Neural cell (in vitro differentiated cells): ENCODE measurements around the gene RASL12.

Experiments used
- EP300 ChIP-seq: fragments of 450-650 bp; conservative IDR thresholded peaks from 2 replicates; pipeline ENCODE4 v1.6.1; 2014; ENCODE audit warnings: antibody characterized with exemption, mild to moderate bottlenecking, moderate library complexity; ENCODE audit not compliant: poor library complexity, severe bottlenecking
- EZH2 ChIP-seq: fragments of 200-600, 300-800 bp; shearing (Covaris generic), sonication (generic); IDR thresholded peaks from 2 replicates; pipeline ENCODE4 v1.6.1; 2014; ENCODE audit warnings: antibody characterized with exemption, low read length, borderline replicate concordance, mild to moderate bottlenecking; ENCODE audit not compliant: insufficient read depth, poor library complexity, severe bottlenecking
- MXI1 ChIP-seq: fragments of 450-650 bp; conservative IDR thresholded peaks from 2 replicates; pipeline ENCODE4 v1.6.1; 2014; ENCODE audit warnings: antibody characterized with exemption, mild to moderate bottlenecking; ENCODE audit not compliant: poor library complexity, severe bottlenecking
- POLR2AphosphoS5 ChIP-seq: IDR thresholded peaks from 2 replicates; pipeline ENCODE4 v1.6.1; 2012
- RAD21 ChIP-seq: fragments of 450-650 bp; conservative IDR thresholded peaks from 2 replicates; pipeline ENCODE4 v1.6.1; 2014; ENCODE audit warnings: antibody characterized with exemption, mild to moderate bottlenecking, moderate library complexity
- SMC3 ChIP-seq: fragments of 450-650 bp; conservative IDR thresholded peaks from 2 replicates; pipeline ENCODE4 v1.6.1; 2014; ENCODE audit warnings: antibody characterized with exemption, mild to moderate bottlenecking, moderate library complexity; ENCODE audit not compliant: poor library complexity
- TAF1 ChIP-seq: IDR thresholded peaks from 2 replicates; pipeline ENCODE4 v1.6.1; 2012; ENCODE audit warnings: low read depth
- TF ChIP-seq, protein P1 (sequence below): fragments of 450-650 bp; IDR thresholded peaks from 2 replicates; pipeline ENCODE4 v1.5.1; 2014; ENCODE audit warnings: antibody characterized with exemption, mild to moderate bottlenecking, moderate library complexity; ENCODE audit not compliant: poor library complexity, severe bottlenecking
- TF ChIP-seq, protein P2 (sequence below): IDR thresholded peaks from 2 replicates; pipeline ENCODE4 v1.6.1; 2012; ENCODE audit warnings: borderline replicate concordance

DNA sequence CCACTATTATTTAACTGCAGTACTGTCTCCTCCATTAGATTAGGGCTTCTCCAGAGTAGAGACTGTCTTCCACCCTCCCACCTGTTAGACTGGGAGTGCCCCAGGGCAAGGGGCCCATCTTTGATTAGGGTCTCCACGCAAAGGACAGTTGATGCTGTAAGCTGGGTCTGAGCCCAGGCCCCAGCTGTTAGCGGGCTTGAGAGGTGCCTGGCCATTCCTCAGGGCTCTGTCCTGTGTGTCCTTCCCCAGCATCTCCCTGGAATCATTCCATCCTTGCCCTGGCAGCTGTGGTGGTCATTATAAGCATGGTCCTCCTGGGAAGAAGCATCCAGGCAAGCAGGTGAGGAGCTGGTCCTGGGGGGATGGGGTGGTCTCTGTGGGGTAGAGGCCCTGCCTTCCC lies 16.5 kb downstream of the RASL12 start:
- TF ChIP-seq, protein P1, sequence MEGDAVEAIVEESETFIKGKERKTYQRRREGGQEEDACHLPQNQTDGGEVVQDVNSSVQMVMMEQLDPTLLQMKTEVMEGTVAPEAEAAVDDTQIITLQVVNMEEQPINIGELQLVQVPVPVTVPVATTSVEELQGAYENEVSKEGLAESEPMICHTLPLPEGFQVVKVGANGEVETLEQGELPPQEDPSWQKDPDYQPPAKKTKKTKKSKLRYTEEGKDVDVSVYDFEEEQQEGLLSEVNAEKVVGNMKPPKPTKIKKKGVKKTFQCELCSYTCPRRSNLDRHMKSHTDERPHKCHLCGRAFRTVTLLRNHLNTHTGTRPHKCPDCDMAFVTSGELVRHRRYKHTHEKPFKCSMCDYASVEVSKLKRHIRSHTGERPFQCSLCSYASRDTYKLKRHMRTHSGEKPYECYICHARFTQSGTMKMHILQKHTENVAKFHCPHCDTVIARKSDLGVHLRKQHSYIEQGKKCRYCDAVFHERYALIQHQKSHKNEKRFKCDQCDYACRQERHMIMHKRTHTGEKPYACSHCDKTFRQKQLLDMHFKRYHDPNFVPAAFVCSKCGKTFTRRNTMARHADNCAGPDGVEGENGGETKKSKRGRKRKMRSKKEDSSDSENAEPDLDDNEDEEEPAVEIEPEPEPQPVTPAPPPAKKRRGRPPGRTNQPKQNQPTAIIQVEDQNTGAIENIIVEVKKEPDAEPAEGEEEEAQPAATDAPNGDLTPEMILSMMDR: no peak
- TF ChIP-seq RAD21 (no peak), POLR2AphosphoS5 (no peak), EP300 (no peak), EZH2 (no peak), SMC3 (no peak), TAF1 (no peak), MXI1 (no peak)
- TF ChIP-seq, protein P2, sequence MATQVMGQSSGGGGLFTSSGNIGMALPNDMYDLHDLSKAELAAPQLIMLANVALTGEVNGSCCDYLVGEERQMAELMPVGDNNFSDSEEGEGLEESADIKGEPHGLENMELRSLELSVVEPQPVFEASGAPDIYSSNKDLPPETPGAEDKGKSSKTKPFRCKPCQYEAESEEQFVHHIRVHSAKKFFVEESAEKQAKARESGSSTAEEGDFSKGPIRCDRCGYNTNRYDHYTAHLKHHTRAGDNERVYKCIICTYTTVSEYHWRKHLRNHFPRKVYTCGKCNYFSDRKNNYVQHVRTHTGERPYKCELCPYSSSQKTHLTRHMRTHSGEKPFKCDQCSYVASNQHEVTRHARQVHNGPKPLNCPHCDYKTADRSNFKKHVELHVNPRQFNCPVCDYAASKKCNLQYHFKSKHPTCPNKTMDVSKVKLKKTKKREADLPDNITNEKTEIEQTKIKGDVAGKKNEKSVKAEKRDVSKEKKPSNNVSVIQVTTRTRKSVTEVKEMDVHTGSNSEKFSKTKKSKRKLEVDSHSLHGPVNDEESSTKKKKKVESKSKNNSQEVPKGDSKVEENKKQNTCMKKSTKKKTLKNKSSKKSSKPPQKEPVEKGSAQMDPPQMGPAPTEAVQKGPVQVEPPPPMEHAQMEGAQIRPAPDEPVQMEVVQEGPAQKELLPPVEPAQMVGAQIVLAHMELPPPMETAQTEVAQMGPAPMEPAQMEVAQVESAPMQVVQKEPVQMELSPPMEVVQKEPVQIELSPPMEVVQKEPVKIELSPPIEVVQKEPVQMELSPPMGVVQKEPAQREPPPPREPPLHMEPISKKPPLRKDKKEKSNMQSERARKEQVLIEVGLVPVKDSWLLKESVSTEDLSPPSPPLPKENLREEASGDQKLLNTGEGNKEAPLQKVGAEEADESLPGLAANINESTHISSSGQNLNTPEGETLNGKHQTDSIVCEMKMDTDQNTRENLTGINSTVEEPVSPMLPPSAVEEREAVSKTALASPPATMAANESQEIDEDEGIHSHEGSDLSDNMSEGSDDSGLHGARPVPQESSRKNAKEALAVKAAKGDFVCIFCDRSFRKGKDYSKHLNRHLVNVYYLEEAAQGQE: no peak
